Adrenal gland (tissue), 5 donors: Measurements from ENCODE around the gene SCO2.
A peak's percentile ranks its signal among the peaks of the same experiment; 100 is the strongest.

Source experiments
- POLR2A ChIP-seq, 2 donors: fragments of 450-650 bp; IDR thresholded peaks; one replicate each; pipeline ENCODE4 v1.6.1; 2017; ENCODE audit warnings: antibody characterized with exemption in 2 of 2, mild to moderate bottlenecking in 2 of 2, moderate library complexity in 1 of 2
- TF ChIP-seq, protein P1 (sequence below), 6 experiments: fragments of 450-650 bp in 4 of 6; fragments of 200-600 bp in 2 of 6; sonication (generic) in 1 of 6; IDR thresholded peaks; 1 replicate in 5 of 6; 2 replicates in 1 of 6; pipeline versions ENCODE4 v1.5.1 to v1.8.0; 2016 to 2021; ENCODE audit warnings: antibody characterized with exemption in 6 of 6, mild to moderate bottlenecking in 2 of 6, moderate library complexity in 1 of 6
- donor health status: DM: no; HTN: no; CAD: no.

DNA sequence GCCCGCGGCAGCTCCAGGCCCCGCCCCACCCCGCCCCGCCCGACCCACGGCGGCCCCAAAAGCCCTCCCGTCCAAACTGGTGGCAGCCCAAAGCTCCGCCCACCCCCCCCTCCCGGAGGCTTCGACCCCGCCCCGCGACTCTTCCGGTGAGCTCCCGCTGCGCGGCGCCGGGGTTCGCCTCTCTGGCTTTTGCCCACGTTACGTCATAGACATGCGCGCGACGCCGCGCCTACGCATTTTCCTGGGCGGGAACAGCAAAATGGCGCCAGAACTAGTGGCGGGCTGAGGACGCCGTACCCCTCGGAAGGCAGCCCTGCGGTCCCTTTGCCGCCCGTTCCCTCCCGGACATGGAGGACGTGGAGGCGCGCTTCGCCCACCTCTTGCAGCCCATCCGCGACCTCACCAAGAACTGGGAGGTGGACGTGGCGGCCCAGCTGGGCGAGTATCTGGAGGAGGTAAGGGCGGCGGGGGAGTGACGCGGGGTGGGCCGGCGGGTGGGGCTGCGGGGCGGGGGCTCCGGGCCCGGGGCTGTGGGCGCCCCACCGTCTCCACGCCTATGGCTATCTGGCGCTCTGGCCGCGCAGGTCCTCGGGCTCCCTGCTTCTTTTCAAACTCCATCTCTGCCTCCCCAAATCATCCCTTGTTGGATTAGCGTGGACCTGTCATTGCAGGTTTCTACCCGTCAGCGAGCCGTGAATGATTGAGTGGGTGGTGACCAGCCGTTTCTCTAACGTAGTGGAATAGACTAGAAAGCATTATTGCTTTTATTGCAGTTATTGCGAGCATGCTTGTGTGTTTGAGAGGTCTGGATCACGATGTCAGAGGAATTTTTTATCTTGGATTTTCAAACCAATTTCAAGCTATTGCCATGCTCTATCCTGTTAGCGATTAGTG is 17.2 kb downstream of the SCO2 start, which contains the start of gene NCAPH2:
- TF ChIP-seq, protein P1, sequence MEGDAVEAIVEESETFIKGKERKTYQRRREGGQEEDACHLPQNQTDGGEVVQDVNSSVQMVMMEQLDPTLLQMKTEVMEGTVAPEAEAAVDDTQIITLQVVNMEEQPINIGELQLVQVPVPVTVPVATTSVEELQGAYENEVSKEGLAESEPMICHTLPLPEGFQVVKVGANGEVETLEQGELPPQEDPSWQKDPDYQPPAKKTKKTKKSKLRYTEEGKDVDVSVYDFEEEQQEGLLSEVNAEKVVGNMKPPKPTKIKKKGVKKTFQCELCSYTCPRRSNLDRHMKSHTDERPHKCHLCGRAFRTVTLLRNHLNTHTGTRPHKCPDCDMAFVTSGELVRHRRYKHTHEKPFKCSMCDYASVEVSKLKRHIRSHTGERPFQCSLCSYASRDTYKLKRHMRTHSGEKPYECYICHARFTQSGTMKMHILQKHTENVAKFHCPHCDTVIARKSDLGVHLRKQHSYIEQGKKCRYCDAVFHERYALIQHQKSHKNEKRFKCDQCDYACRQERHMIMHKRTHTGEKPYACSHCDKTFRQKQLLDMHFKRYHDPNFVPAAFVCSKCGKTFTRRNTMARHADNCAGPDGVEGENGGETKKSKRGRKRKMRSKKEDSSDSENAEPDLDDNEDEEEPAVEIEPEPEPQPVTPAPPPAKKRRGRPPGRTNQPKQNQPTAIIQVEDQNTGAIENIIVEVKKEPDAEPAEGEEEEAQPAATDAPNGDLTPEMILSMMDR (IDR thresholded peaks at IDR 0.05) = no peak
- peak; percentile 77 to 81 for TF ChIP-seq POLR2A (IDR thresholded peaks at IDR 0.05)
